Esophagus muscularis mucosa (tissue), 4 donors: ENCODE measurements around the gene ARSH.

Experiments used
- CTCF ChIP-seq, 3 experiments: fragments of 200-600 bp in 2 of 3; fragments of 450-650 bp in 1 of 3; sonication (generic) in 2 of 3; IDR thresholded peaks; one replicate each; pipeline ENCODE4 v1.5.1; 2017 to 2019; ENCODE audit warnings: antibody characterized with exemption in 3 of 3, mild to moderate bottlenecking in 2 of 3, moderate library complexity in 1 of 3
- EP300 ChIP-seq: sonication (generic); formaldehyde crosslinking; IDR thresholded peaks from one replicate; pipeline ENCODE4 v1.6.1; 2017; ENCODE audit warnings: antibody characterized with exemption
- POLR2A ChIP-seq: fragments of 450-650 bp; IDR thresholded peaks from one replicate; pipeline ENCODE4 v1.6.1; 2017; ENCODE audit warnings: antibody characterized with exemption, moderate library complexity, mild to moderate bottlenecking, low read depth
- POLR2AphosphoS5 ChIP-seq, 2 donors: sonication (generic); formaldehyde crosslinking; IDR thresholded peaks; one replicate each; pipeline ENCODE4 v1.6.1; 2017; ENCODE audit warnings: antibody characterized with exemption in 2 of 2

- TF ChIP-seq POLR2A (no peak), CTCF (IDR thresholded peaks at IDR 0.05) (no peak), EP300 (no peak), POLR2AphosphoS5 (IDR thresholded peaks at IDR 0.05) (no peak)
Observed at GRCh38 chrX:3037218-3037617, 30.9 kb downstream of the ARSH start.
